SHP77 (cell line): Measurements from ENCODE around the gene EPB42.
"Not testable (repeated sequence)": the region's sequence is repeated elsewhere in the genome, so short reads cannot be mapped to it uniquely, and the experiment has no call there.

ENCODE experiments used
- DNase-seq, 2 experiments: peaks; one replicate each; lab custom pipeline; 2025; lab: John Stamatoyannopoulos, UW

EPB42 gene

DNA sequence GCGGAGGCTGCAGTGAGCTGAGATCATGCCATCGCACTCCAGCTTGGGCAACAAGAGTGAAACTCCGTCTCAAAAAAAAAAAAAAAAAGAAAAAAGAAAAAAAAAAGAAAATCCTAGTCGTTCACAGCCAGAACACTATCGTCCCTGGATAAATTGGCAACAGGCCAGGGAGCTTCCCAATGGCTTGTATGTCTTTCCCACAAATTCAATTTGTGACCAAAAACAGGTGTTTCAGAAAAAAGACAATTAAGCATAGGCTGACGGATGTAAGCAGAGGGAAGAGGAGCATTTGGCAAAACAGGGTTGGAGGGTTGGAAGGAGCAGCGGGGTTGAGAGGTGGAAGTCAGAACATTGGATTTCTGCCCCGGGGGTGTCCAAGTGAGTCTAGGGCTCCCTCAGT is 8.5 kb downstream of the EPB42 start:
- no peak for DNase-seq

DNA sequence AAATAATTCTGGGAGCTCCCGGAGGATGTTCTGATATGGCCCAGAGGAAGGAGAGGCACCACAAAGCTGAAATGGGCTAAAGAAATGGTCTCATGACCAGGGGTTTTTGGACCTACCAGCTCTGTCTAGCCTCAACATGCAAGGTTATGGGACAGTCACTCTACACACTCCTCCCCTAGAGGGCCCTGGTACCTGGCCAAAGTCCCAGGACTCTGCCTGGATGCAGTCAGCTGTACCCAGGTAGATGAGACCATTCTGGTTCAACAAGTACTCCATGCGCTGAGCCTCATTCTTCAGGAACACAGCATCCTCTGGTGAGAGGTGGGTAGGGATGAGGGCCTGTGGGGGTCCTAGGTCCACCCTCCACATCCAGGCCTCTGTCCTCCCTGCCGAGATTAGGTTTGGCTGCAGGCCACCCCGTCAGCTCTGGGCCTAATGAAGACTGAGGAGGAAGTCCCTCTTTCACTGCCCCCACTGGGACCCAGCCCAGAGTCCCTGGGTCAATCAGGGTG is 9.5 kb downstream of the EPB42 start:
- no peak for DNase-seq

DNA sequence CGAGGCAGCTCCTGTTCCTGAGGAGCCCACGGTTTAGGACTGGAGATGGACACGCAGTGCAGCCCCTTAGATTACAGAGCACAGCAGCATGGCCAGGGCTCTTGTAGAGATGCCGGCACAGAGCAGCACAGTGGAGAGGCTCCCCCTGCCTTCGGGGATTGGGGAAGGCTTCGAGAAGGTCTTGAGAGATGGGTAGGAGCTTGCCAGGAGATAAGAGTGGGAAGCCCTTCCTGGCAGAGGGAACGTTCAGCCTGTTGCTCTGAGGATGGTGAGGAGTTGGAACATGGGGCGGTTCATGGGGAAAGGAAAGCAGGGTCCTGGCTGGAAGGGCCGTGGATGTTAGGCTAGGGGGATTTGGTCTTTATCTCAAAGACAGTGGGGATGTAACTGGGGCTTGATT is 10.0 kb downstream of the EPB42 start:
- DNase-seq = no peak

DNA sequence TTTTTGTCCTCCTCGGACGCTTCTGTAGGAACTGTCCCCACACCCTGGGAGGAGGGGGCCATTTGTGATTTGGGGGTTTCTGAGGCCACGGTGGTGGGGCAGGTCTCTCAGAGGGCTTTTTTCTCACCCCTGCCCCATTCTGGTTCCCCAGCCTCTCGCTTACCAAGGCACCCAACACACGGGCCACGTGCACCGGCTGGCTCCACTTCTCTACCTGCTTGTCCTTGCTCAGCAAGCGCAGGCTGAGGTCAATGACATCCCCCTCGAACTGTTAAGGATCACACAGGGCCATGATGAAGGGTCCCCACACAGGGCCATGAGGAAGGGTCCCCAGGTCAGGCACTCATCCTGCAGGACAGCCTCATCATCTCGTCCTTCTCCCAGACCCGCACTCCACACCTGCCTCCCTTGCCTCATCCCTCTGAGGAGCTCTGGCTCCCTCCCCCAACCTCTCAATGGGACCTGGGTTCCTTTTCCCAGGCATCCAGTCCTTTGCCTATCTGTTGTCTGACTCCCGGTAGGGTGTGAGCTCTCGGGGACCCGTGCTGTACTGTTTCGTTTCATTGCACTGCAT is 10.6 kb downstream of the EPB42 start:
- DNase-seq = no peak

DNA sequence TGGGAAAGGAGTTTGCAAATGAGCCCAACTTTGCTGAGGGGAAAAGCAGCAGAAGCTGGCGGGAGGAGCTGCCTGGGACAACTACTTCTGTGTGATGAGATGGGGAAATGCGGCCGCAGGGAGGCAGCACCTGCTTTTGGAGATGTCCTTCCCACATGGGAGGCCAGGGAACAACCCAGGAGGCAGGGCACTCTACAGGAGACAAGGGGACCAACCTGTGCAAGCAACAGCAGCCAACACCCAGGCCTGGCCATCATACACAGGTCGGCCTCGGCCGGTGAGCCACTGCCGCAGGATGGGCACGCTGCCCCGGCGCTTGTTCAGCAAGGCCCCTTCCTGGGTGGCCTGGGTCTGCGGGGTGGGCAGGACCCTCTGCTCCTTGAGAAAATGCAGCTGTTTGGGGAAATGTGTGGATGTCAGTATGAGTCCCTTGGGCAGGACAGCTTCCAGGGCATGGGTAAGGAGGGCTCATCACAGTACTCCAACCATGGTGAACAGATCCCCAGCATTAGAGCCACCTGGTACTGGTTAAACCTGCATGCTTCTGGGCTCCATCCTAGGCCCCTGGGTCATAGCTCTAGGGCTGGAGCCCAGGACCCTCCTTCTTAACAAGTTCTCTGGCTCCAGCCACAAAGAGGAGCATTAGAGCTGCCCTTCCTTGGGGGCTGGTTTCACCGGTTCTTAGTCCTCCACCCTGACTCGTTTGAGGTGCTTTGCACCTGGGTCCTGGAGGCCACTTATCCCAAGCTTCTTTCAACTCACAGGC is 11.6 kb downstream of the EPB42 start:
- DNase-seq = peak; percentile 8 to 24

DNA sequence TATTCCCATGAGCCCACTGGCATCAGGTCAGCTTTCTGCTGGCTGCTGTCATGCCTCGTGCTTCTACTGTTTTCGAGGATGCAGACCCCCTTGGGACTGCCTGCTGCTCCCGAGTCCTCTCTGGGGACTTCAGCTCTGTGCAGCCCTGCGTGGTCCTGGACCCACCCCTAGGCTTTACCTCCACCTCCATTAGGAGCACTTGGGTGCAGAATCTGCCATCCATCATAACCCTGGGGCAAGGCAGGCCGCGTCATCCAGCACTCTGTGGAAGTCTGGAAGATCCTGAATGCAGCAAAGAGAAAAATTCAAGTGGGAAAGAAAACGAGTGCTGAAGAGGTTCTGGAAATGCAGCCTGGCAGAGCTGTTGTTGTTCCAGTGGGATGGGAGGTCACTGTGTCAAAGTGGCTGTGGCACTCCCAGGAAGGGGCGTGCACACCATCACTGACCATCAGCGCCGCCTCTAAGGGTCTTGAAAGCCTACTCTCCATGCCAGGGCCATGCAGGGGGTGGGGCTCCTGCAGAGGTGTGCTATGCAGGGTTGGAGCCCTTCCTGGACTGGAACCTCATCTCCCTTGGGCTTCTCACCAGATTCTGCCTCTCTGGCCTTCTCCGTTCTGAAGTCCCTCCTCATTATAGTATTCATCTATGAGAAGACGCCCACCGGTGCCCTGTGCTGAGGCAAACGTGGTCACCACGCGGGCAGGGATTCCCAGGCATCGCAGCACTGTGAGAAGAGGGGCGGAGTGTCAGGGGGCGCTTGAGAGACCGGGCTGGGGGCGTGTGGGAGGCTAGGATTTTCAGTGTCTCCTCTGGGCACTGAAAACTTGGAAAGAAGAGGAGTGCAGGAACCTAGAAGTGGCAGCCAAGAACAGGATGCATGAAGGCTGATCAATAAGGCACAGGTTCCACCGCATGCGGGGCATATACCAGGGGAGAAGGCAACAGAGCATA is 12.5 kb downstream of the EPB42 start:
- no peak for DNase-seq

DNA sequence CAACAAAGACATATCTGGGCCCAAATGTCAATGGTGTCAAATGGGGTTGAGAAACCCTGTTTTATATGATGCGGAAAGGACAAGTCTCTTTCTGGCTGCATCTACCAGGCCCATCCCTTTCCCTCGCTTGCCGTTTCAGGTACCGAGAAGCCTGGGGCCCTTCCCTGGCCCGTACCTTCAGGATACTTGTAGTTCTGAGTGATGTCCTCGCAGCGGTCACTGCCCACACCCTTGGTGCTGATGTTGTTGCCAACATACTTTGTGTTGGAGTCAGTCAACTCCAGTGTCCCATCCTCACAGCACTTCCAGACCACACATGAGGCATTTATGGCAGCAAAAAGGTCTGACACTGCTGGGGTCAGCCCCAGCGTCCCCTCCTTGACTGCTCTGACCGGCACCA is 13.8 kb downstream of the EPB42 start:
- no peak for DNase-seq

DNA sequence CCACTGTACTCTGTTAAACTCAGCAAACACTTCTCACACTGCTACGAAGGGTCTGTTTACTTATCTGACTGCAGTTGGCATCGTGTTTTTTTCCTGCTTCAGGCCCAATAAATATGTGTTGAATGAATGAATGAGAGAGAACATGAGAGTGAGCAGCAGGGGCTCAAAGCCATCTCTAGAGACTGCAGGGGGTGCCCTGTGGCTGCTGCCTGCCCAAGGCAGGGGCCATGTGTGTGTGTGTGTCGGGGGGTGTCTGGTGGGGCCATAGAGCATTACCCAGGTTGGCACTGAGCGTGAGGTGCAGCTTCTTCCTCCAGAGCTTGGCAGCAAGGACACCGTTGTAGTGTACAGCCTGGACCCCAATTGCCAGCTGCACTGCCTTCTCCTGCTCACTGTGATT is 14.8 kb downstream of the EPB42 start:
- no peak for DNase-seq

DNA sequence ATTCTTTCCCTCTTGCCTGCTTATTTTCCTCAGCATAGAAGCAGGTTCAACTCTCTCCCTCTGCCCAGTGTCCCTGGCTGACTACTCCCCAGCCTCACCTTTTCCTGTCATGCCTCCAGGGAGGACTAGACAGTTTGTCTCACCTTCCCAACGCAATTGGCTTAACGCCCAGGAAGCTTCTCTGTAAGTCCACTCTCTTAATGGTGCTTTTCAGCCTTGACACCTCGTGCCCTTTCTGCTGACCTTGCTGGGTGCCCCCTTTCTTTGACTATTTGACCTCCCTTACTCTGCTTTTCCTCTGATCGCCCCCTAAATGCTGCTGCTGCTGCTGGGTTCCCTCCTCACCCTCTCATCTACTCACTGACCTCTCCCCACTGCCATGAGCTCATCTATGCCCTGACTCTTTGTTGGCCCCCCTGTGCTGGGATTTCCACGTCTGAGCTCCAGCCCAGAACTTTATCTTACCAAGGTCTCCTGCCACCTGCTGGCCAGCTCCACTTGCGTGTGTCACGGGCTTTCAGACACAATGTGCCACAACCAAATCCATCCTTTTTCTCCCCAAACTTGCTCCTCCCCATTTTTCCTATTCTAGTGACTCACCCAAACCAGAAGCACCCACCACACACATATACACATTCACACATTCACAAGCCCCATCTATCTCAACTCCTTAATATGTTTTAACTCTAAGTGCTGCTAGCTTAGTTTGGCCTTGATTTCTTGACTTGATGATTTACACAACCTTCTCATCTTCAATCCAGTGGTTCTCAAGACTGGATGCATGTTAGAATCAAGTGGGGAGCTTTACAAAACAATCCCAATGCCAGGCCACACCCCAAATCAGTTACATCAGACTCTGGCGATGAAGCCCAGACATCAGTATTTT is 16.6 kb downstream of the EPB42 start:
- peak in 1 of 2 experiments; percentile 41 for DNase-seq

GRCh38 chr15:43199945-43200488 is 20.8 kb downstream of the EPB42 start:
- DNase-seq = no peak

DNA sequence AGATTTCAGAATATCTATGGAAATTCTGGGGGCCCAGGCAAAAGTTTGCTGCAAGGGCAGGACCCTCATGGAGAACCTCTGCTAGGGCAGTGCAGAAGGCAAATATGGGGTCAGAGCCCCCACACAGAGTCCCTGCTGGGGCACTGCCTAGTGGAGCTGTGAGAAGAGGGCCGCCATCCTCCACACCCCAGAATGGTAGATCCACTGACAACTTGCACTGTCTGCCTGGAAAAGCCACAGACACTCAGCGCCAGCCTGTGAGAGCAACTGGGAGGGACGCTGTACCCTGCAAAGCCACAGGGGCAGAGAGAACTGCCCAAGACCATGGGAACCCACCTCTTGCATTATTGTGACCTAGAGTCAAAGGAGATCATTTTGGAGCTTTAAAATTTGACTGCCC is 21.8 kb downstream of the EPB42 start:
- no peak for DNase-seq

- DNase-seq = not testable (repeated sequence)
These were observed 22.3 kb downstream of the EPB42 start for GRCh38 chr15:43198556-43198955.

DNA sequence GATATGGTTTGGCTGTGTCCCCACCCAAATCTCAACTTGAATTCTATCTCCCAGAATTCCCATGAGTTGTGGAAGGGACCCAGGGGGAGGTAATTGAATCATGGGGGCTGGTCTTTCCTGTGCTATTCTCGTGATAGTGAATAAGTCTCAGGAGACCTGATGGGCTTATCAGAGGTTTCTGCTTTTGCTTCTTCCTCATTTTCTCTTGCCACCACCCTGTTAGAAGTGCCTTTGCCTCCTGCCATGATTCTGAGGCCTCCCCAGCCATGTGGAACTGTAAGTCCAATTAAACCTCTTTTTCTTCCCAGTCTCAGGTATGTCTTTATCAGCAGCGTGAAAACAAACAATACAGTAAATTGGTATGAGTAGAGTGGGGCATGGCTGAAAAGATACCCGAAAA is 23.0 kb downstream of the EPB42 start:
- DNase-seq = not testable (repeated sequence)

- no peak for DNase-seq
These were observed 23.9 kb downstream of the EPB42 start for GRCh38 chr15:43196760-43197548.

DNA sequence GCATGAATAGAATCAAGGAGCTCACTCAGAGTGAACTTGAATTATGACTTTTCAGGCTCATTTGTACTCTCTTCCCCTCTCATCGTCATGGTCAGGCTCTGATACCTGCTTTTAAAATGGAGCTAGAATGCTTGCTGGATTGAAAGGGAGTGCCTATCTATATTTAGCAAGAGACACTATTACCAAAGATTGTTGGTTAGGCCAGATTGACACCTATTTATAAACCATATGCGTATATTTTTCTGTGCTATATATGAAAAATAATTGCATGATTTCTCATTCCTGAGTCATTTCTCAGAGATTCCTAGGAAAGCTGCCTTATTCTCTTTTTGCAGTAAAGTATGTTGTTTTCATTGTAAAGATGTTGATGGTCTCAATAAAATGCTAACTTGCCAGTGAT is 26.0 kb downstream of the EPB42 start:
- DNase-seq = no peak

DNA sequence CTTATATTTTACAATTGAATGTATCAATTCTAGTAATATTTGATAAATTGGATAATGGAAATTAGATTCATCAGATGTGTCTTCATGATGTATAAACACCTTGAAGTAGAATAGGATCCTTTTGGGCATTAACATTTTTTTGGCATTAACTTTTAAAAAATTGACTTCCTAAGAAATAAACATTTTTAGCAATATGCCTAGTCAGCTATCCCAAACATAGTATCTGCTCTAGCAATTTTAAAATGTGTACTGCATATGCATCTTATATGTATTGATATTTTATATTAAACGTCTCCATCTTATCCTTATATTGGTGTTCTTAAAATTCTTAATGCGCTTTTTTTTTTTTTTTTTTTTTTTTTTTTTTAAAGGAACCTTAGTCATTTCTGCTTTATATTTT is 27.1 kb downstream of the EPB42 start:
- no peak for DNase-seq

- no peak for DNase-seq
These were observed 30.6 kb downstream of the EPB42 start for GRCh38 chr15:43190178-43190577.

- DNase-seq = no peak
These were observed 31.5 kb downstream of the EPB42 start for GRCh38 chr15:43189296-43189695.

DNA sequence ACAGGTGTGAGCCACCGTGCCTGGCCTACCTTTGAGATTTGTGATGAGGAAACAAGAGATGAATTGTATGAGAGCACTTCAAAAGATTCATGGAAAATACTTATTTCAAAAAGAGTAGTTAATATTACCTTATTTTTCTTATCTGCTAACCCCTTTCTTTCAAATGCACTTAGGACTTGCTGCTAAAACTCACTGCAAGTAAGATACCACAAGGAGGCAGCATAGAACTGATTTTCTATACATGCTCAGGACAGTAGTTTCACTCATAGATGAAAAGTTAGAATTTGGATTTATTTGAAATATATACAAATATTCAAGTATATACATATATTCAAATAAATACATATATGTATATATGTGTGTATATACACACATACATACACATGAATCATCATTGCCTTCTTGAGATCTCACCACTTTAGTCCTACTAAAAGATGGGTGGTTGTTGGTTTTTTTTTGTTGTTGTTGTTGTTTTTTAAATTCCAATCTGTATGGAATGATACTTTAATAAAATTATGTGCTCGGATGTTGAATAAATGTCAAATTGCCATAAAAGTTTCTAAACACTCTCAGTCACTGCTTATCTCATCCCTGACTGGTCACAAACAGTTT is 33.2 kb downstream of the EPB42 start:
- DNase-seq = peak; percentile 25 to 64

- no peak for DNase-seq
These were observed 34.8 kb downstream of the EPB42 start for GRCh38 chr15:43186003-43186353.
